ENCODE data around the gene FOS.
A peak's percentile ranks its signal among the peaks of the same experiment; 100 is the strongest.

The FOS gene

DNA sequence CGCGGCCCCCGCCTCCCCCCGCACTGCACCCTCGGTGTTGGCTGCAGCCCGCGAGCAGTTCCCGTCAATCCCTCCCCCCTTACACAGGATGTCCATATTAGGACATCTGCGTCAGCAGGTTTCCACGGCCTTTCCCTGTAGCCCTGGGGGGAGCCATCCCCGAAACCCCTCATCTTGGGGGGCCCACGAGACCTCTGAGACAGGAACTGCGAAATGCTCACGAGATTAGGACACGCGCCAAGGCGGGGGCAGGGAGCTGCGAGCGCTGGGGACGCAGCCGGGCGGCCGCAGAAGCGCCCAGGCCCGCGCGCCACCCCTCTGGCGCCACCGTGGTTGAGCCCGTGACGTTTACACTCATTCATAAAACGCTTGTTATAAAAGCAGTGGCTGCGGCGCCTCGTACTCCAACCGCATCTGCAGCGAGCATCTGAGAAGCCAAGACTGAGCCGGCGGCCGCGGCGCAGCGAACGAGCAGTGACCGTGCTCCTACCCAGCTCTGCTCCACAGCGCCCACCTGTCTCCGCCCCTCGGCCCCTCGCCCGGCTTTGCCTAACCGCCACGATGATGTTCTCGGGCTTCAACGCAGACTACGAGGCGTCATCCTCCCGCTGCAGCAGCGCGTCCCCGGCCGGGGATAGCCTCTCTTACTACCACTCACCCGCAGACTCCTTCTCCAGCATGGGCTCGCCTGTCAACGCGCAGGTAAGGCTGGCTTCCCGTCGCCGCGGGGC, at the start of gene FOS:
FOS (plus strand) TSS at position 407 of the 731 bp plus-strand sequence; CDS start at position 562, 155 bp downstream.
- peak; percentile 85 to 86 for DNase-seq

DNA sequence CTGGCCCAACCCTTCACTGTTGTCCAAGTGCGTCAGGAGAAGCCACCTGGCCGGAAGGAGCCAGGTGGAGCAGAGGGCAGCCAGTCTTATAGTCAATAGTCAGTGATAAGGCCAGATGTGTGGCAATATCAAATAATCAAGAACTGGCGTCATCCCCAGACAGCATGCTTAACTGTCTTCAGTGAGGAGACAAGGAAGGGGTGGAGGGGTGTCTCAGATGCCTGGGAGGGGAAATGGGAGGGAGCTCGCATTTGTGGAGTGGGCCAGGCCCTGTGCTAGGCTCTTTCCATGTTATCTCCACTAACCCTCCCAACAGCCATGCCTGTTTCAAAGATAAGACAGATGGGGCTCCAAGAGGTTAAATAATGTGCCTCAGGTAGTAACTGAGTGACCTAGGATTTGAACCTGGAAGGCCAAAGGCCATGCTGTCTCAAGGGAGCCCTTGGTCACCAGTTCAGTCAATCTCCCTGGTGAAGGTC, 48.9 kb upstream of the FOS start:
- DNase-seq: no peak

DNA sequence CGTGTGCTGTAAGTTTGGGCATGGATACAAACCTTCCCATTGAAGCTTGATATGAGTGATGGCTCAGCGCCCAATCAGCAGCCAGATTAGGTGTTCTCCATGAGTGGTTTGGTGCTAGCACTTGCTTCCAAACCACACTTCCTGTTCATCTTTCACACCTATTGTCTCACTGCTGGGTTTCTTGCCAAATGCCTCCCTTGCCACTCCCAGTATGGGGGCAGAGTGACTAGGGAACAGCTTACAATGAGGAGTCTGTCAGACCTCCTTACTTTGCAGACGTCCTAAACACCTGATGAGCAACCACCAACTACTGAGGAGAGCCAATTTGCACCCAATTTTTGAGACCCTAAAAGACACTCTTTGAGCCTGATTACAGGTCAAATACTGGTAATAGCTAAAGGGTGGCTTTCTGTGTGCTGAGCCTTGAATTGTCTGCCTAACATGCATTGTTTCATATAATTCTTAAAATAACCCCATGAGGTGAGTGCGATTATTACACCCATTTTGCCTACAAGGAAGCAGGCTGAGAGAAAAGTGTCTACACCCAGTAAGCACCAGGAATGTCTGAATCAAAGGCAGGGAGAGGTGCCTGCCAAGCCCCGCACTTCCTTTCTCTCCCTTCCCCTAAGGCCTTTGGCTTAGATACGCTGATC, 48.4 kb upstream of the FOS start:
- peak; percentile 26 to 47 for DNase-seq

DNA sequence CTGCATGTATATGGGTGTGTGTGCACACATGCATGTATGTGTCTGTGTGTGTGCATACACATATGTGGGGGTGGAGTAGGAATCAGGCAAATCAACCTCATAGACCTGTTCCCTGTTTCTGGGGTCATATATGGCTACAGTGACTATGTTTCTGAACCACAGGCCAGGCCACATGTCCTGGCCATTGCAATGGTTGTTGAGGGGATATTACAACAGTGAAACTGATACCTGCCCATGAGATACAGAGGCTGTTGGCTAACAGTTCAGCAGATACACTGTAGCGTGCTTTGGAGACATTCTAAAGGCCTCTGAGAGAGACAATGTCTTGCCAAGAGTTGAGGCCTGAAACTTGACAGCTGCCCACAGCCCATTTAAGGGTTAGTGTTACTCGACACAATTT, 47.3 kb upstream of the FOS start:
- DNase-seq: no peak

DNA sequence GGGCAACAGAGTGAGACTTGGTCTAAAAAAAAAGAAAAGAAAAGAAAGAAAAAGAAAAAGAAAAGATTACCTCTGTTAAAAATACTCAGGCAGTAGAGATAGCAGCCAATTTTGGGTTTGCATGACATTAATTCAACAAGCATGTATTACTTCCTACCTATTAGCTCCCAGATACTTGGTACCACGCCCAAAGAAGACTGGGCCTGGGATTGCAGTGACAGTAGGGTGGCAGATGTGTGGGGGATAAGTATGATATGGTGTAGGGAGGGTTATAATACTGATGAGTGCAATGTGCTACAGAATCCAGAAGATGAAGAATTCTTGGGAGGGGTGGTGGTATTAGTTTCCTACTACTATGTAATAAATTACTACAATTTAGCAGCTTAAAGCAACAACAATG, 46.4 kb upstream of the FOS start:
- DNase-seq: no peak

DNA sequence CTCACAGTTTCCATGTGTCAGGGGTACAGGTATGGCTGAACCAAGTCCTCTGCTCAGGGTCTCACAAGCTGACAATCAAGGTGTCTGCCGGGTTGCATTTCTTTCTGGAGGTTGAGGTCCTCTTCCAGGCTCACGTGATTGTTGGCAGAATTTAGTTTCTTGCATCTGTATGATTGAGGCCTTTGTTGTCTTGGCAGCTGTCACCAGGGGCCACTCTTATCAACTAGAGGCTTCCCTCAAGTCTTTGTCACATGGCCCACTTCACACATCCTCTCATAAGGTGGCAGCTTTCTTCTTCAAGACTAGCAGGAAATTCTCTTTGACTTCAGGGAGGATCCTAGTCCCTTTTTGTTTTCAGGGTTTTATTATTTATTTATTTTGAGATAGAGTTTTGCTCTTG, 46.0 kb upstream of the FOS start:
- no peak for DNase-seq

DNA sequence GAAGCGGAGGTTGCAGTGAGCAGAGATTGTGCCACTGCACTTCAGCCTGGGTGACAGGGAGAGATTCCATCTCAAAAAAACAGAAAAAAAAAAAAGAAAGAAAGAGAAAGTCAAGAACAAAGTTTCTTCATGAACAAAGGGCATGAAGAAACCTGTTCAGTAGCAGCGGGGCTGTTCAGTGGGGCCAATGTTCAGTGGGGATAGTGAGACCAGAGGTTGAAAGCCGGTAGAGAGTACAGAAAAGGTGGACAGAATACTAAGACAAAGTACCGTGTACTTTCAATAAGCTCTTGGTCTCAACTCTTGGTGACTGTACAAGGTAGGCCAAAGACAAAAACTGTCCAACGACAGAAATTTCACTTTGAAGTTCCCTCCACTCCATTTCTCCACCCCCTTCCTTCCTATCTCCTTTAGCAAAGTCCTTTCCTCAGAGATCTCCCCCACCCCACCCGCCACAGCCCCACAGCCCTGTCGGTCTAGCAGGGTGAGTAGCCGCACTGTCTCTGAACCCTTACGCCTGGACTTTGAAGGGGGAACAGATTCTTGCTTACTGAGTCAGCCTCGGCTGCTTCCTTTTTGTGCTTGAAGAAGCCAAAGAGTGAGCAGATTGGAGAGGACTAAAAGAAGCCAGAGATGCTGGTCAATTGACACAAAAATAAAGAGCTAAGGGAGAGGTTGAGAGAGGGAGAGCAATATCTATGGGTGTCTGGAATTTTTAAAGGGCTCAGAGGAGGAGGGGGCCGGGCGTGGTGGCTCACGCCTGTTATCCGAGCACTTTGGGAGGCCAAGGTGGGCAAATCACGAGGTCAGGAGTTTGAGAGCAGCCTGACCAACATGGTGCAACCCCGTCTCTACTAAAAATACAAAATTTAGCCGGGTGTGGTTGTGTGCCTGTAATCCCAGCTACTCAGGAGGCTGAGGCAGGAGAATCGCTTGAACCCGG, 44.2 kb upstream of the FOS start:
- peak; percentile 49 to 66 for DNase-seq

DNA sequence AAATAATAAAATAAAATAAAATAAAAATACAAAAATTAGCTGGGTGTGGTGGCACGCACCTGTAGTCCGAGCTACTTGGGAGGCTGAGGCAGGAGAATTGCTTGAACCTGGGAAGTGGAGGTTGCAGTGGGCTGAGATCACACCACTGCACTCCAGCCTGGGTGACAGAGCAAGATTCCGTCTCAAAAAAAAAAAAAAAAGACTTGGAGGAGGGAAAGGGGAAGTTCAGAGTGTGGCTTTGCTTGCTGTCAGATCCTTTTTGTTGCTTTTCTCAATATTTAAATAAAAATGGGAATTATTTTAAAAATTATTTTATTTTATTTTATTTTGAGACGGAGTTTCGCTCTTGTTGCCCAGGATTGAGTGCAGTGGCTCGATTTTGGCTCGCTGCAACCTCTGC, 43.4 kb upstream of the FOS start:
- DNase-seq: peak; percentile 24 to 56

DNA sequence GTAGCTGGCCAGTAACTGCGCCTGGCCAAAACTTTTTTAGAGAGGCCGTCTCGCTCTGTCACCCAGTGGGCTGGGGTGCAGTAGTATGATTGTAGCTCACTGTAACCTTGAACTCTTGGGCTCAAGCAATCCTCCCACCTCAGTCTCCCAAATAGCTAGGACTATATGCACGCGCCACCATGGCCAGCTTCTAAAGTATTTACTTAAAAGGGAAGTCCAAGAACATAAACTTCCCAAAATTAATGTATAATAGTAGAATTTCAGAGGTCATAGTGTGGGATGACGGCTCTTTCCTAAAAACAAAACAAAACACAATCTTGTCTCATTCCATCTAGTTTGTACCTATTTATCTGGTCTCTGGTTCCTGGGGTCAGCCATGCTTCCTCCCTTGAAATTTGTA, 42.2 kb upstream of the FOS start:
- DNase-seq: no peak

DNA sequence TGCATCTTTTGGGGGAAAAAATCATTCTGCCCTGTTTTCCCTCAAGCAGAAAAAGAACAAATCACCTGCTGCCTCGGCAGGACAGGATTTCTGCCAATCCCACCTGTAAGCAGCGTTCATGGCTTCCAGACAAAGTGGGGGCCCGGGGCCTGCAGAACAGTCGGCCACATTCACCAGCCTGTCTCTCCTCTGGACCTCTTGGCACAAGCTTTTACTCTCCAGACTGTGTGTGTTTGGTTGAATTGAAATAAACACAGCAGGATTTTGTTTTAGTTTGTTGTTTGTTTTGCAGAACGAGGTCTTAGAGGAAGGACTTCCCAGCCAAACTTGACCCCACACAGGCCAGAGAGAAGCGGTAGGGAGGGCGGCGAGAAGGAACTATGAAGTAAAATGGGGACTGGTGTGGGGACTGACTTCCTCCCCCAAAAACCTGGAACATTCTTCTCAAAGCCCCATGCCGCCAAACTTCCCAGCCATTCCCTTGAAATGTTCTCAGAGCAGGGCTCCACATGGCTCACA, 41.7 kb upstream of the FOS start:
- DNase-seq: no peak

DNA sequence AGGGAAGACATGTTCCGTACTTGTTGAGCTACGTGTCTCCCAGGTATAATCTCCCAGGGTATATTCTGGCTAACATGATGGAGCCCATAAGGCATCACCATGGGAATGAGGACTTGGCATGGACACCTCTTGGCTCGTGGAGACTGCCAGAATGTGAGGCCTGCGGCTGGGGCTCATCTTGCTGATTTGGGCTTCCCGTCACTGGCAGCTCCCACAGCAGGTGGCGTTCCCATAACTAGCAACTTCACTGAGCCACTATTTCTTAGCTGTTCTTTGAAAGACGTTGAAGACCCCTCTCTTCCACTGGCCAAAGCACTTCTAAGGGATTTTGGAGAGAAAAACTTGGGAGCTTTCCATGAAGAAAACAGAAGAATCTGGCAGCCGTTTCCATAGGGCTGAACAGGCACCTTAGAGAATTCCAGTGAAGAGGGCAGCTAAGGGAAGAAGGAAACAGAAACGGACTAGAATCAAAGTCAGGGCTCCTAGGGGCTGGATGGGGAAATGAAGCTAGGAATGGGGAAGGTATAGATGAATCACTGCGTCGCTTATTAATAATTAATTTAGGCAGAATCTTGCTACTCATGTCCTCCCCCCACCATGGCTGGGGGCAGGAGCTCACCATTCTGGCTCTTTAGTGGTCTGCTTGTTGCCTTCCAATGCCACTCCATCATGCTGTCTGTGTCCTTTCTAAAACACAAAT, 39.7 kb upstream of the FOS start:
- DNase-seq: no peak

DNA sequence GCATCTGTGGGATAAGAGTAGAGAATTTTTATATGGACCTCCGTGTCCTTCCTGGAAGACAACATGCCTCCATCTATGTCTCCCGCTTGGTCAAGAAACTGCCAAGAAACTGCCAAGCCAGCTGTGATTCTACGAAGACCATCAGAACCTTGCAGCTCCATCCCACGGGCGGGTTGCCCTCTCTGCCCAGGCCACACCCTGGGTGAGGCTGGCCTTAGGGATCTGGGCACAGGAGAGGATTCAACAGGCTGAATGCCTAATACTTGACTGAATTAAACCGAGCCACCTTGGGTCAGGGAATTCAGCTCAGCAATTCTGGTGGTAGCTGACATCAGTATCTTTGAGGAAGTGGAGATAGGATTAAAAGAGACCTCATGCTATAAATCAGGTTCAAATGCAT, 37.8 kb upstream of the FOS start:
- DNase-seq: no peak

DNA sequence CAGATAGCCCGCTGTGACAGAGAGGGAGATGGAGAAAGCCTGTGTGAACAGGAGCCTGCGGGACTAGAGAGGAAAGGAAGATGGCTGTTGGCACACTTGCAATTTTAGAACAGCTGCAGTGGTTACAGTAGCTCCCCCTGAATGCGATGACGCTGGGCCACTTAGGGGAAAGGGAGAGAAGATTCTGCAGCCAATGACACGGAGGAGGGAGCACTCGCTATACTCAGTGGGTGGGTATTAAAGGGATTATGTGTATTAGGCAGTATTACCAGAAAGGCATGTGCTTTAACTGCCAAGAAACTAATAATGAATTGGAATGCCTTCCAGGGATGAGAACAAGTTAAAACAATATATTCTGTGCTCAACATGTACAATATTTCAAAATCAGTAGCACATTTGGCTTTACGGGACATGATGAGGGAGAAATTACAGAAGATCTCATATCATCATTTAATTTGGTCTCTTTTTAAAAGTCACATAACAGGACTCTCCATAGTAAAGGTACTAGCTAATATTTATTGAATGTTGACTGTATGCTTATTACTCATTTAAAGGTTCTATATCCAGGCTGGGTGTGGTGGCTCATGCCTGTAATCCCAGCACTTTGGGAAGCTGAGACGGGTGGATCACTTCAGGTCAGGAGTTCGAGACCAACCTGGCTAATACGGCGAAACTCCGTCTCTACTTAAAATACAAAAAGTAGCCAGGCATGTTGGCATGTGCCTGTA, 35.9 kb upstream of the FOS start:
- DNase-seq: no peak

DNA sequence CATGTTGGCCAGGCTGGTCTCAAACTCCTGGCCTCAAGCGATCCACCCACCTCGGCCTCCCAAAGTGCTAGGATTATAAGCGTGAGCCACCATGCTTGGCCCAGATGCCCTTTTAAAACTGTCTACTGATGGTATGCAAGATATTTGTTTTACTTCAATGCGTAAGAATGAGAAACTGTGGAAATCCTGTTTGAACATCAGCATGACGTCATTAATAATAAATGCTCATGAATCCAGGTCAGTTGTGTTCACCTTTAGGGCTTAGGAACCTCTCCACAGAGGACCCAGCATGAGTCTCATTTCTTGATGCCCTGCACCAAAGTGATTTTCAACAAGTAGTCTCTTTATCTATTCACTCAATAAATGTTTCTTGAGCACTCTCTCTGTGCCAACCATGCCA, 34.5 kb upstream of the FOS start:
- DNase-seq: no peak

DNA sequence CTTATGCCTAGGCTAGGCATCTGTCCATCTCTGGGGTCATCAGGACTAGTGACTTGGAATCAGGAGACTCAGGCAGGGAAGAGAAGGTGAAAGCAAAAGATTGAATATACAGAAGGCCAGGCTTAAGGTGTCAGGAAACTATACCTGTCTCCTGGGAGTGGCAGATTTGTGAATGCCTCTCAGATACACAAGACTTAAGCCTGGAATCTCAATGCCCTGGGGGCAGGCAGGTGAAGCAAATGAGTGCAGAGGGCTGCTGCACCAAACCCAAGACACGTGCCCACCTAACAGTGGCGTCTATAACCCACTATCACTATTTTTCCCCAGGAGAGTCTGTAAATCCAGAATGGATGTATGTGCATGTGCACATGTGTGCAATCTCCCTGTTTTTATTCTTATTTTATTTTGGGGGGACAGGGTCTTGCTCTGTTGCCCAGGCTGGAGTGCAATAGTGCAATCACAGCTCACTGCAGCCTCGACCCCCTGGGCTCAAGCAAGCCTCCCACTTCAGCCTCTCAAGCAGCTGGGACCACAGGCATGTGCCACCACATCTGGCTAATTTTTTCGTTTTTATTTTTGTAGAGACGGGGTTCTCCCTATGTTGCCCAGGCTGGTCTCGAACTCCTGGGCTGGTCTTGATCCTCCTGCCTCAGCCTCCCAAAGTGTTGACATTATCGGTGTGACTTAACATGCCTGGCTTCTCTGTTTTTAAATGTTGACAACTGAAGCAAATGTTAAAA, 31.9 kb upstream of the FOS start:
- DNase-seq: no peak

DNA sequence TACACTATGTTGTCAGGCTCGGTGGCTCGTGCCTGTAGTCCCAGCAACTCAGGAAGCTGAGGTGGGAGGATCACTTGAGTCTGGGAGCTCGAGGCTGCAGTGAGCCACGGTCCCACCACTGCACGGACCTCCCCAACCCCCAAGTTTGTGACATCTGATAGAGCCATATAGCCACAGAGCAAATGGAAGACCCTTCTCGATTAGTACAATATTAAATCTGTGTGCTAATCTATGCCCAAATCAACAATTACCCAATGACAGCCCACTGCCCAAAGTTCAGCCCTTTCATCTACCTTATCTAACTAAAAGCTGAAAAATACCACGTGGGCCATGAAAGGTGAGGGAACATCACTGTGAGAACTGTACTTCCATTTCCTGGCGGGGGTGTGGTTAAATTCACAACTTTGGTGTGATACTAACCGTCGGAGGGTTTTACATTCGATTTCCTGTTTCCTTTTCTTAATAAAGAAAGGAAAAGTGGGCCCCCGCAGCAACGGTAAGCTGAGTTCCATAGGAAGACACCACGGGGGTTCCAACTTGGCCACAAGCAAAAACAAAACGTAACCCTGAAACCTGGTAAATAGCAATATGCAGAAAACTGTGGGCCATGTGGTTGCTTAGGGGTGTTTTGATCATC, 31.2 kb upstream of the FOS start:
- DNase-seq: peak; percentile 63 to 75

DNA sequence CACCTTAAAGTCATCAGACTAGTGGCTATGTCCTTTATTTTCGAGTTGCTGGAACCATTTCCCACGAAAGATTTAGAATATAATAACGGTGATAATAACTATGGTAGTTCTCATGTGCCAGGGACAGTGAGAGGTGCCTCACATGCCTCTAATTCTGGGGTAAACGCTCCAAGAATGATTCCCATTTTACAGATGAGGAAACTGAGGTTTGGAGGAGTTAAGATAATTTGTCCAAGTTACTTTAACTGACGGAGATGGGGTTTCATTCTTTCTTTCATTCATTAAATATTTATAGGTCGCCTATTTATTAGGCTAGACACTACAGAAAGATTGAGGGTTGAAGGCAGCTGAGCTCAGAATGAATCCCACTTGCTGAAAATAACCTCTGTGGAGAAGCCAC, 30.7 kb upstream of the FOS start:
- no peak for DNase-seq

DNA sequence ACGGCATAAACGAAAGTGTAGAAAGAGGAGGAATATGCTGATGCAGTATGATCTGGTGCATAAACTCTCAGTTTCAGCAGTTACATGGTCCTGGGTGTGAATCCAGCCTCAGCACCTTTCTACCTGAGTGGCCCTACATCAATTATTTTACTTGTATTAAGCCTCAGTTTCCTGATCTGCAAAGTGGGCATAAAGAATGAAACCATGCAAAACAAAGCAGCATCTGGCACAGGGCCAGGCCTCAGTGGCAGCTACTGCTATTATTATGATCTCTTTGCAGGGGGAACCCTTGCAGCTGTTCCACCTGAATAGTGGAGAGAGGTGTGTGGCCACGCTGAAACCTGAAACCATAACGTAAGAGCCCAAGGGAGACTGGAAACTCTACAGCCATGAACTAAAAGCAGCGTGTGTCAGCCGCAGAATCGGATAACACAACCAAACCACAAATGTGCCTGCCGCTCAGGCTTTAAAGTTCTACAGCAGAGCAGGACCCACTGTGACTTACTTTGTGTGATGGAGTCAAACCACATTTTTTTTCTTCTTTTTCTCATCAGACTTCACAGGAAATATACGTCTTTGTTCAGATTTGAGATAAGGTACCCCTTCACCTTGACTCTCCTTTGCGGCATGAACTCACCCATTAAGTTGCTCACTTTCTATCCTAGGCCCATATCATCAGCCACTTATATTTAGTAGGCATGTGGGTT, 29.2 kb upstream of the FOS start:
- peak; percentile 62 to 68 for DNase-seq

DNA sequence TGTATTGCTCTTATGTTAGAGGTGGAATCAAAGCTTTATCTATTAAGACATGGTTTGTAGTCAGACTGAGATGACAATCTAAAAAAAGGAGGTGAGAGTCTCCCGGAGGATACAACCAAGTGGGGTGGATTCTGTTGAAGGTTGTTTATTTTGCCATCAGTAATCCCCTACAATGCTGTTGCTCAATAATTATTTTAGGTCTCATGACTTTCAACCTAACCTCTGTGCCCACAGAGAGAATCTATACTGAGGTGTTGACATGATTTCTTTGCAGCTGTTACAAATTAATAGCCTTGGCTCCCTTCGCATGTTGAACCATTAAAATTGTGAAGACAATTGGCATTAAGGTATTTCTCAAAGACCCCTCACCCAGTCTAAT, 28.7 kb upstream of the FOS start:
- DNase-seq: no peak

DNA sequence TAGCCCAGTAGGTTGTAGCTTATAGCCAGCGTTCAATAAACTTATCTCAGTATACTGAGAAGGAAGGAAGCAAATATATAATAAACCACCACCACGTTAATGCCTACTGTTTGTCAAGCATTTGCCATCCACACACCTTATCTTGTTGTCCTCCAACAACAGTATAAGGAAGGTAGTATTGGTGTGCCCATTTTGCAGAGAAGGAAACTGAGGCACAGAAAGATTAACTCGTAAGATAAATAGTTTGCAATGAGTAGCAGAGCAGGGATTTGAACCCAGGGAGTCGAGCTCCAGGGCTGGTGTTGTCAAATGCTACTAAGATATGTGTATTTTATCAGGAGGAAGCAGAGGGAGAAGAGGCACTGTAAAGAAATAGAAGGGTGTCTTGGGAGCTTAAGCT, 27.8 kb upstream of the FOS start:
- no peak for DNase-seq

Measured in Kasumi-1 (cell line).